GM12865 (cell line): ENCODE measurements around the gene TEX261.

ENCODE experiments used
- DNase-seq: peaks from one replicate; pipeline ENCODE4 v3.0.0; 2010; ENCODE audit warnings: low read depth
- H3K4me3 ChIP-seq: 2 replicates; pipeline ENCODE4 v1.5.1; 2011; ENCODE audit warnings: mild to moderate bottlenecking, low read depth, low read length, control low read depth
- TF ChIP-seq, protein P1 (sequence below): IDR thresholded peaks from 2 replicates; pipeline ENCODE4 v1.5.1; 2011; ENCODE audit warnings: low read length, control low read depth, low read depth, inconsistent platforms; ENCODE audit not compliant: insufficient read depth; ENCODE audit errors: missing control alignments

Gene TEX261

DNA sequence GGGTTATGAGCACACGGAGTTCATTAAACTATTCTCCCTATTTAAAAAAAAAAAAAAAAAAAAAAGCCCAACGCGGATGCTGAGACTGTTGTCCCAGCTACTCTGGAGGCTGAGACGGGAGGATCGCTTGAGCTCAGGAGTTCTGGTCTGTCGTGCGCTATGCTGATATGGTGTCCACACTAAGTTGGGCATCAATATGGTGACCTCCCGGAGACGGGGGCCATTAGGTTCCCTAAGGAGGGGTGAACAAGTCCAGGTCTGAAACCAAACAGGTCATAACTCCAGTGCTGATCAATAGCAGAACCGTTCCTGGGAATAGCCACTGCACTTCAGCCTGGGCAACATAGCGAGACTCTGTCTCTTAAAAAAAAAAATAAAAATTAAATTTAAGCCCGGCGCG is 29.2 kb downstream of the TEX261 start:
- TF ChIP-seq, protein P1, sequence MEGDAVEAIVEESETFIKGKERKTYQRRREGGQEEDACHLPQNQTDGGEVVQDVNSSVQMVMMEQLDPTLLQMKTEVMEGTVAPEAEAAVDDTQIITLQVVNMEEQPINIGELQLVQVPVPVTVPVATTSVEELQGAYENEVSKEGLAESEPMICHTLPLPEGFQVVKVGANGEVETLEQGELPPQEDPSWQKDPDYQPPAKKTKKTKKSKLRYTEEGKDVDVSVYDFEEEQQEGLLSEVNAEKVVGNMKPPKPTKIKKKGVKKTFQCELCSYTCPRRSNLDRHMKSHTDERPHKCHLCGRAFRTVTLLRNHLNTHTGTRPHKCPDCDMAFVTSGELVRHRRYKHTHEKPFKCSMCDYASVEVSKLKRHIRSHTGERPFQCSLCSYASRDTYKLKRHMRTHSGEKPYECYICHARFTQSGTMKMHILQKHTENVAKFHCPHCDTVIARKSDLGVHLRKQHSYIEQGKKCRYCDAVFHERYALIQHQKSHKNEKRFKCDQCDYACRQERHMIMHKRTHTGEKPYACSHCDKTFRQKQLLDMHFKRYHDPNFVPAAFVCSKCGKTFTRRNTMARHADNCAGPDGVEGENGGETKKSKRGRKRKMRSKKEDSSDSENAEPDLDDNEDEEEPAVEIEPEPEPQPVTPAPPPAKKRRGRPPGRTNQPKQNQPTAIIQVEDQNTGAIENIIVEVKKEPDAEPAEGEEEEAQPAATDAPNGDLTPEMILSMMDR = no peak
- DNase-seq = no peak
- H3K4me3 ChIP-seq = peak overlapping the region; percentile 57

DNA sequence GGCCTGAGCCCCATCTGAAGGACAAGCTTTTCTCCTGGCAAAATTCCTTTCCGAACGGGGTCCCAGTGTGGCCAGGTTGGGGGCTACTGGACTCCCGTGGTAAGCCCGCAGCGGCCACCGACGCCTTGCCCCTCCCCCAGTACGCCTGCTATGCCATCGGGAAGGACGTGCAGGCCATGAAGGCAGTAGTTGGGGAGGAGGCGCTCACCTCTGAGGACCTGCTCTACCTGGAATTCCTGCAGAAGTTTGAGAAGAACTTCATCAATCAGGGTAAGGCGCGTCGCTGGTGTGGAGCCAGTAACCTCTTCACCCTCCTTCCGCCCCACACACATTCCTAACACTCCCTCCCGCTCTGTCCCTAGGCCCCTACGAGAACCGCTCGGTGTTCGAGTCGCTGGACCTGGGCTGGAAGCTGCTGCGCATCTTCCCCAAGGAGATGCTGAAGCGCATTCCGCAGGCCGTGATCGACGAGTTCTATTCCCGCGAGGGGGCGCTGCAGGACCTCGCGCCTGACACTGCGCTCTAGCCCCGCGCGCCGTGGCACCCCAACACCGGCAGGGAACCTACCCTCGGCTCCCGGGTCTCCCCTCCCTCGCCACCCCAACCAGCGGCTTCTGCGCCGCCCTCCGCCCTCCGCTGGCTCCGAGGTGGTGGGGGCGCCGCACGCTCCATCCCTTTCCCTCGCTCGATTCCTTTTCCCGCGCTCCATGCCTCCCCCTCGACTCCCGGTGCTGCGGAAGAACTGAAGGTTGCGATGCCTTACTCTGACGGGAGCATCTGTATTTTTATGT is 29.9 kb downstream of the TEX261 start:
- DNase-seq = peak; percentile 82
- peak overlapping the region; percentile 57 for H3K4me3 ChIP-seq
- TF ChIP-seq, protein P1 = peak; percentile 91

DNA sequence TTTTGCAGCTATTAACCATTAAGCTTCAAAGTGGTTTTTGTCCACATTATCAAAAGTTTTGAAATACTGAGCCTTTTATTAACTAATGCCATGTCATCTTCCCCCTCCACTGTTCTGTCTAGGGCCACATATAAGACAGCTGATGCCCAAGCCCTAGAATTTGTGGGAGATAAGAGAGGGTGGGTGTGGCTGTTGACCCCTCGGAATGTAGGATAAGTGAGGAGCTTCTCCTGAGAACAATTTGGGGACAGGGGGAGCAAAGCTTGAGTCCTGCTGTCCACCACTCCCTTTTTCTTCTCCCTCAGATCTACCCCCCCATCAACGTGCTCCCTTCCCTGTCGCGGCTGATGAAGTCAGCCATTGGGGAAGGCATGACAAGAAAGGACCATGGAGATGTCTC is 30.5 kb downstream of the TEX261 start:
- no peak for DNase-seq
- no peak overlapping the region for H3K4me3 ChIP-seq
- TF ChIP-seq, protein P1 = no peak

DNA sequence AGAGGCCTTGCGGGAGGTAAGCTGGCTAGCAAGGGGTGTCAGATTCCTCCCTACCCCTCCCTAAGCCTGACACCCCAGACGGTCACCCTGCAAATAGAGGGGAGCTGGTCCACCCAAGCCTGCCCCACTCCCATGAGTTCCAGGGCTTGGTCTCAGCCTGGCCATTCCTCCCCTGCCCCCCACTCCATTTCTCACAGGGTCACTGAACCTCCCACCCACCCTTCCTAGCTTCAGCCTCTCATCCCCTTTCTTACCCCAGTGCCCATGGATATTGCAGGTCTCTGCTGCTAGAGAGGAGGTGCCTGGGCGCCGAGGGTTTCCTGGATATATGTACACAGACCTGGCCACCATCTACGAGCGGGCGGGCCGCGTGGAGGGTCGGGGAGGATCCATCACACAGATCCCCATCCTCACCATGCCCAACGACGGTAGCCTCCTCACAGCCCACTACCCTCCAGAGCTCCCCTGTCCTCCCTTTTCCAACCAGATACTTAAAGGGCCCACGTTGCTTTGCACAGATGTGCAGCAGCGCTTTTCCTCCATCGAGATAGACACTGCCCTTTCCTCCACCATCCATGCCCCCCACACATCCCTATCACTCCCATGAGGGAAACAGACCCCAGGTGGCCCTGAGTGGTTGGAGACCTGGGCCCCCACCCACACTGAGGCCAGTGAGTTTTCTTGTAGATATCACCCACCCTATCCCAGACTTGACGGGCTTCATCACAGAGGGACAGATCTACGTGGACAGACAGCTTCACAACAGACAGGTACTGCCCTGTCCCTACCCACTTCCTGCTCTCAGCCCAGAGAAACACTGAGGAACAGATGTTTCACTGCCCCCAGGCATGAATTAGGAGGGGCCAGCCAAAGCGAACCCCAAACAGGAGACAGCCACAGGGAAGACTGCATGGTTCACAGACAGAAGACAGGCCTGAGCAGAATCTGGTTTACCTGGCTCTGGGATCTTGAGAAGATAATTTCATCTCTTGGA is 31.5 kb downstream of the TEX261 start:
- TF ChIP-seq, protein P1 = no peak
- H3K4me3 ChIP-seq = no peak overlapping the region
- DNase-seq = no peak

DNA sequence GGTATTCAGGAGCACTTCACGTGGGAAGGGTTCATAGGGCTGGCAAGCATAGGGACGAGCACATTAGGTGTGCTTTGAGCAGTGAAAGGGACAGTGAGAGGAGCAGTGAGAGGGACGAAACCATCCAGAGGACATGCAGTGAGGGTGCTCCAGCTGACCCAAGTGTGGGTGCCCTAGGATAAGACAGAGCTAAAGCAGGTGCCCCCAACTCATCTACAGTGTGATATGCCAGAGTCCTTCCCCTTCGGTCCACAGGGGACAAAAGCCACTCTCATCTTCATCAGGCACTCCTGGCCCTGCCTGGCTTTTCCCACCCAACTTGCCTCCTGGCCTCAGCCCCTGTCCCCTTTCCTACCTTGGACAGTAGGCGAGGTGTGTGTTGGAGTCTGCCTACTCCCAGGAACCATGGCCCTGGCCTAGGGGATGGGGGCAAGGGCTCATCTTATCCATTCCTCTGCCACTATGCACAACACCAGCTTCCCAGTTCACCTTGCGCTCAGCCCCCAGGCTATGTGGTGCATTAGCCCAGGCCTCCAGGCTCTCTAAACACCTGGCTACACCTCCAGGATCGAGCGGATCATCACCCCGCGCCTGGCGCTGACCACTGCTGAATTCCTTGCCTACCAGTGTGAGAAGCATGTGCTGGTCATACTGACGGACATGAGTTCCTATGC is 32.3 kb downstream of the TEX261 start:
- TF ChIP-seq, protein P1 = no peak
- H3K4me3 ChIP-seq = no peak overlapping the region
- DNase-seq = no peak

DNA sequence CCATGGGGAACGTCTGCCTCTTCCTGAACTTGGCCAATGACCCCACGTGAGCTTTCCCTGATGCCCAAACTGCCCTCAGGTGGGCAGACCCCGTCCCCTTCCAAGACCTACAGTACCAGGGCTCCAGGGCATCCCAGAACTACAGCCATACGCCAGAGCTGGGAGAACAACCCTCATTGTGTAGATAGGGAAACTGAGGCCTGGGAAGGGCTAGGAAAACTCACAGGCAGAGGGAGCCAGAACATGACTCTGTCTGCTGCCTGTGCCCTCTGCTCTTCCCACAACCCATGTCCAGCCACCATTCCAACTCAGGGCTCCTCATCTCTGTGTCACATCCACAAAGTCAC is 33.1 kb downstream of the TEX261 start:
- TF ChIP-seq, protein P1 = no peak

More for the DNA sequence above, 33.1 kb downstream of the TEX261 start:
- no peak overlapping the region for H3K4me3 ChIP-seq
- DNase-seq = no peak
